Right cardiac atrium (tissue), 5 donors: Measurements from ENCODE around the gene CFAP99. TPM values are rescaled to one million over a fixed set of nuclear protein-coding genes. Genes with fewer than 3 reads are reported as not detected.
"Not testable (repeated sequence)": the region's sequence is repeated elsewhere in the genome, so short reads cannot be mapped to it uniquely, and the experiment has no call there.

Experiments
- ATAC-seq, 2 donors: fragments of 200-7000 bp; cut with Tn5 transposase; one replicate each; pipeline versions ENCODE4 v1.8.0 to v1.9.1; 2020; ENCODE audit warnings: moderate library complexity in 2 of 2, mild to moderate bottlenecking in 1 of 2
- DNase-seq, 3 donors: peaks; one replicate each; pipeline ENCODE4 v3.0.0-alpha.2; 2020
- H3K27ac ChIP-seq: one replicate; pipeline ENCODE4 v1.5.1; 2013; ENCODE audit warnings: mild to moderate bottlenecking, low read length, control low read depth, moderate library complexity
- H3K27me3 ChIP-seq: one replicate; pipeline ENCODE4 v1.6.1; 2013; ENCODE audit not compliant: control insufficient read depth, insufficient read depth
- H3K4me1 ChIP-seq: one replicate; pipeline ENCODE4 v1.6.1; 2013; ENCODE audit warnings: low read length; ENCODE audit not compliant: control insufficient read depth, insufficient read depth
- H3K4me3 ChIP-seq: one replicate; pipeline ENCODE4 v1.5.1; 2013; ENCODE audit warnings: low read length, control low read depth
- H3K9me3 ChIP-seq: one replicate; pipeline ENCODE4 v1.6.1; 2013; ENCODE audit warnings: low read length; ENCODE audit not compliant: control insufficient read depth
- WGBS: extraction: QIAGEN DNeasy Blood & Tissue Kit; methylation state at CpG from one replicate; pipeline ENCODE4 v1.1.7; 2013; 5-methylcytosine and 5-hydroxymethylcytosine counted together
- intact Hi-C, 4 donors: fragments of 100-400 bp; cut with DNase I; formaldehyde crosslinking; loops; one replicate each; pipeline versions ENCODE4 v1.11.0 to v1.14.0; 2022 to 2023
- polyA plus RNA-seq: library from polyadenylated mRNA; stranded (reverse); fragments of 200-250 nt; gene quantifications from one replicate; pipeline ENCODE4 v1.2.3, GENCODE V29; 2013
- total RNA-seq, 4 donors: library from RNA; stranded (reverse); fragmentation: NEBNext Ultra II Directional; extraction: Animal tissue kit (Norgen Biotek cat#: 25700); gene quantifications; one replicate each; pipeline ENCODE4 v1.2.1, GENCODE V29; 2021
- donor health status: healthy with polysubstance abuse.
- donor health status: DM: no; HTN: yes; CAD: no.
- donor health status: DM: no; HTN: no; CAD: no.
- donor health status: DM: no; HTN: yes; CAD: no; lungs with severe emphysema.
- donor health status: DM: yes; HTN: yes; CAD: no.

Gene CFAP99
- total and polyA plus RNA-seq, 5 donors = not detected

GRCh38 chr4:2465544-2465943 lies 46.8 kb downstream of the CFAP99 start:
- H3K4me1 ChIP-seq, H3K9me3 ChIP-seq, DNase-seq, H3K27me3 ChIP-seq, ATAC-seq, H3K4me3 ChIP-seq, H3K27ac ChIP-seq: not testable (repeated sequence)
- intact Hi-C loops = loop anchor here in 2 of 4 donors (10.0 kb wide), 1 partner anchor 241 kb away; no protein-coding TSS in a partner anchor

- no peaks in the 10 kb centered on the region for H3K4me1 ChIP-seq
- H3K4me3 ChIP-seq = peak within 1 kb of the TSS; percentile 78
- intact Hi-C loops = loop anchor here in 2 of 4 donors (10.0 kb wide), 1 partner anchor 244 kb away; no protein-coding TSS in a partner anchor
- peak; percentile 96 for ATAC-seq
- no peaks in the 10 kb centered on the region for H3K9me3 ChIP-seq
- peak; percentile 96 to 99 (median 98) for DNase-seq
- under 1% methylated on average over 74 of the region's 74 CpGs for WGBS
- H3K27me3 ChIP-seq = no peaks in the 10 kb centered on the region
- peak within 1 kb of the TSS; percentile 96 for H3K27ac ChIP-seq
These were observed 49.9 kb downstream of the CFAP99 start, which contains the start of gene RNF4 for GRCh38 chr4:2468456-2469191. TSS of gene RNF4 (plus strand) at chr4:2469106. CDS start at chr4:2490494, 21,388 bp downstream.

GRCh38 chr4:2469192-2469984 lies 50.6 kb downstream of the CFAP99 start:
- Histone ChIP-seq H3K4me1 (no peaks in the 10 kb centered on the region), H3K4me3 (peak overlapping the region; percentile 78), H3K27ac (peak overlapping the region; percentile 76), H3K27me3 (no peaks in the 10 kb centered on the region), H3K9me3 (no peaks in the 10 kb centered on the region)
- ATAC-seq = peak; percentile 56 to 64
- WGBS = under 1% methylated on average over 78 of the region's 78 CpGs
- intact Hi-C loops = loop anchor here in 2 of 4 donors (10.0 kb wide), 1 partner anchor 245 kb away; no protein-coding TSS in a partner anchor
- DNase-seq = peak; percentile 46 to 79 (median 75)

- intact Hi-C loops = no loop called here
- WGBS = 80% methylated on average over 7 of the region's 7 CpGs
- Histone ChIP-seq H3K4me1 (peaks cover 3% of the 10 kb centered on the region), H3K4me3 (peak overlapping the region; percentile 6), H3K27ac (no peak overlapping the region), H3K27me3 (no peaks in the 10 kb centered on the region), H3K9me3 (no peaks in the 10 kb centered on the region)
- ATAC-seq = no peak
- no peak for DNase-seq
These were observed 52.0 kb downstream of the CFAP99 start for GRCh38 chr4:2470791-2471190.

- Histone ChIP-seq H3K27ac (no peak overlapping the region), H3K9me3 (no peaks in the 10 kb centered on the region), H3K4me1 (peaks cover 3% of the 10 kb centered on the region), H3K27me3 (no peaks in the 10 kb centered on the region), H3K4me3 (no peak overlapping the region)
- 99% methylated on average over 4 of the region's 4 CpGs for WGBS
- intact Hi-C loops = no loop called here
- ATAC-seq = no peak
- no peak for DNase-seq
These were observed 53.4 kb downstream of the CFAP99 start for GRCh38 chr4:2472187-2472586.

- ATAC-seq (no peak), DNase-seq (no peak)
- intact Hi-C loops = no loop called here
- Histone ChIP-seq H3K4me1 (peaks cover 30% of the 10 kb centered on the region), H3K4me3 (no peak overlapping the region), H3K27me3 (no peaks in the 10 kb centered on the region), H3K27ac (no peak overlapping the region), H3K9me3 (no peaks in the 10 kb centered on the region)
- 50% methylated on average over 3 of the region's 3 CpGs for WGBS
These were observed 59.5 kb downstream of the CFAP99 start for GRCh38 chr4:2478229-2478628.

GRCh38 chr4:2480649-2481048 lies 61.9 kb downstream of the CFAP99 start:
- Histone ChIP-seq H3K27ac (no peak overlapping the region), H3K4me1 (peaks cover 39% of the 10 kb centered on the region), H3K9me3 (no peaks in the 10 kb centered on the region), H3K4me3 (no peak overlapping the region), H3K27me3 (no peaks in the 10 kb centered on the region)
- no peak for DNase-seq
- ATAC-seq = no peak
- 94% methylated on average over 5 of the region's 5 CpGs for WGBS
- intact Hi-C loops = no loop called here

- Histone ChIP-seq H3K9me3 (no peaks in the 10 kb centered on the region), H3K4me1 (peaks cover 43% of the 10 kb centered on the region), H3K27me3 (no peaks in the 10 kb centered on the region), H3K27ac (peak overlapping the region; percentile 63), H3K4me3 (no peak overlapping the region)
- DNase-seq = no peak
- 75% methylated on average over 4 of the region's 4 CpGs for WGBS
- intact Hi-C loops = no loop called here
- peak in 1 of 2 donors; percentile 5 for ATAC-seq
These were observed 63.4 kb downstream of the CFAP99 start for GRCh38 chr4:2482192-2482591.

GRCh38 chr4:2482693-2483092 lies 63.9 kb downstream of the CFAP99 start:
- H3K9me3 ChIP-seq = no peaks in the 10 kb centered on the region
- H3K27ac ChIP-seq = peak overlapping the region; percentile 63
- intact Hi-C loops = no loop called here
- peak; percentile 77 to 84 (median 83) for DNase-seq
- ATAC-seq = peak; percentile 83 to 87
- no peak overlapping the region for H3K4me3 ChIP-seq
- 3% methylated on average over 3 of the region's 3 CpGs for WGBS
- H3K4me1 ChIP-seq = peaks cover 45% of the 10 kb centered on the region
- no peaks in the 10 kb centered on the region for H3K27me3 ChIP-seq

- Histone ChIP-seq H3K27ac (peak overlapping the region; percentile 63), H3K9me3 (no peaks in the 10 kb centered on the region), H3K4me3 (no peak overlapping the region), H3K4me1 (peaks cover 47% of the 10 kb centered on the region), H3K27me3 (no peaks in the 10 kb centered on the region)
- 95% methylated on average over 3 of the region's 3 CpGs for WGBS
- ATAC-seq (no peak), DNase-seq (no peak)
- intact Hi-C loops = no loop called here
These were observed 64.5 kb downstream of the CFAP99 start for GRCh38 chr4:2483237-2483636.

- Histone ChIP-seq H3K27me3 (no peaks in the 10 kb centered on the region), H3K4me3 (no peak overlapping the region), H3K9me3 (no peaks in the 10 kb centered on the region), H3K27ac (no peak overlapping the region), H3K4me1 (peaks cover 39% of the 10 kb centered on the region)
- intact Hi-C loops = no loop called here
- ATAC-seq = no peak
- 75% methylated on average over 6 of the region's 6 CpGs for WGBS
- no peak for DNase-seq
These were observed 65.4 kb downstream of the CFAP99 start for GRCh38 chr4:2484185-2484584.
